Stimulated activated CD4-positive, alpha-beta T cell treated with anti-CD3 and anti-CD28 coated beads, TNF-alpha, amount 100 ng/mL, for 1 hour (primary cell): ENCODE results near the gene CXCL16.
"Not testable (repeated sequence)": the region's sequence is repeated elsewhere in the genome, so short reads cannot be mapped to it uniquely, and the experiment has no call there.

Experiments
- DNase-seq, 3 donors: peaks; one replicate each; pipeline ENCODE4 v3.0.0-alpha.2; 2020; ENCODE audit warnings: low read depth in 3 of 3, low spot score in 1 of 3

The CXCL16 gene

GRCh38 chr17:4699401-4700056 is 40.2 kb downstream of the CXCL16 start:
- not testable (repeated sequence) for DNase-seq

- no peak for DNase-seq
Observed at GRCh38 chr17:4696437-4696805, 43.3 kb downstream of the CXCL16 start.

- DNase-seq = no peak
Observed at GRCh38 chr17:4693416-4693815, 46.3 kb downstream of the CXCL16 start.

GRCh38 chr17:4691686-4692085 is 48.0 kb downstream of the CXCL16 start:
- no peak for DNase-seq

GRCh38 chr17:4690745-4691144 is 49.0 kb downstream of the CXCL16 start:
- DNase-seq = no peak

- DNase-seq = not testable (repeated sequence)
Observed at GRCh38 chr17:4689872-4690271, 49.9 kb downstream of the CXCL16 start.

- DNase-seq = not testable (repeated sequence)
Observed at GRCh38 chr17:4683739-4684138, 56.0 kb downstream of the CXCL16 start.
